Measurements from ENCODE around the gene SORCS2. TPM values are rescaled to one million over a fixed set of nuclear protein-coding genes. Genes with fewer than 3 reads are reported as not detected.

The SORCS2 gene
- total and polyA plus RNA-seq, 2 of the 13 experiments (the other 11 are each of a cell fraction or from before 2014, with no cell fraction given), result 0.82 to 1.0 TPM

GRCh38 chr4:7522452-7523220 is 330.3 kb downstream of the SORCS2 start:
- no peak overlapping the region for H2AFZ ChIP-seq (ENCODE audit: low read length)
- H3K9ac ChIP-seq (ENCODE audit: insufficient read depth, low read depth, low read length), result no peak overlapping the region
- intact Hi-C loops (cut with micrococcal nuclease; ENCODE audit: unreplicated experiment), result no loop called here
- ChIA-PET POLR2A (no interaction called here), CTCF (ENCODE audit: low intra/inter-chr PET ratio, low total read pairs) (no interaction called here)
- peak; percentile 32 for TF ChIP-seq HNRNPK (IDR thresholded peaks at IDR 0.05; ENCODE audit: low read depth, low read length, poor library complexity, severe bottlenecking)
- TF ChIP-seq ZFP41 (CRISPR knock-in tag; IDR thresholded peaks at IDR 0.05; ENCODE audit: borderline replicate concordance), result no peak
- in situ Hi-C loops (cut with HindIII; ENCODE audit: extremely low pct_ligation_motif_present, low pct_unique_long_range_greater_than_20kb), result no loop called here
- H3K4me2 ChIP-seq (ENCODE audit: low read depth, low read length), result no peak overlapping the region
- H3K27me3 ChIP-seq (ENCODE audit: control insufficient read depth in 1 of 2, insufficient read depth in 2 of 2, low read length in 2 of 2), result peaks cover 2 to 32% of the 10 kb centered on the region in 2 experiments
- H3K27ac ChIP-seq (ENCODE audit: extremely low read length, insufficient read depth, low read length), result no peak overlapping the region
- no peaks in the 10 kb centered on the region for H3K79me2 ChIP-seq (ENCODE audit: insufficient read depth, low read length)
- DNase-seq (ENCODE audit: low spot score), result no peak
- H3K36me3 ChIP-seq (replicated peaks in 1 of 2; ENCODE audit: control insufficient read depth in 1 of 2, insufficient read depth in 2 of 2, low read length in 2 of 2), result no peaks in the 10 kb centered on the region
- H4K20me1 ChIP-seq (ENCODE audit: insufficient read depth, low read length), result no peaks in the 10 kb centered on the region
- H3K4me3 ChIP-seq (replicated peaks in 1 of 3; ENCODE audit: insufficient read depth in 1 of 3, low read depth in 2 of 3, low read length in 3 of 3), result no peak overlapping the region
- no TSS peak for BruUV-seq (replicated peaks)
- no peaks in the 10 kb centered on the region for H3K9me3 ChIP-seq (ENCODE audit: low read length)
- peaks cover 28% of the 10 kb centered on the region for H3K4me1 ChIP-seq (ENCODE audit: insufficient read depth, low read length)
- 87% methylated on average over 5 of the region's 6 CpGs for WGBS (ENCODE audit: low lambda C conversion rate)
- ATAC-seq, result no peak
- no peak for FAIRE-seq

- FAIRE-seq (no peak), DNase-seq (ENCODE audit: low spot score) (no peak), ATAC-seq (peak; percentile 64)
- Histone ChIP-seq H3K4me1 (ENCODE audit: insufficient read depth, low read length) (peaks cover 21% of the 10 kb centered on the region), H3K9me3 (ENCODE audit: low read length) (no peaks in the 10 kb centered on the region), H4K20me1 (ENCODE audit: insufficient read depth, low read length) (no peaks in the 10 kb centered on the region), H3K4me2 (ENCODE audit: low read depth, low read length) (peak overlapping the region; percentile 45; the same call in 1 of the 2 replicates), H3K9ac (ENCODE audit: insufficient read depth, low read depth, low read length) (no peak overlapping the region), H3K27me3 (ENCODE audit: control insufficient read depth in 1 of 2, insufficient read depth in 2 of 2, low read length in 2 of 2) (peaks cover 2 to 32% of the 10 kb centered on the region in 2 experiments), H3K36me3 (replicated peaks in 1 of 2; ENCODE audit: control insufficient read depth in 1 of 2, insufficient read depth in 2 of 2, low read length in 2 of 2) (no peaks in the 10 kb centered on the region), H2AFZ (ENCODE audit: low read length) (no peak overlapping the region), H3K27ac (ENCODE audit: extremely low read length, insufficient read depth, low read length) (no peak overlapping the region), H3K4me3 (replicated peaks in 1 of 3; ENCODE audit: insufficient read depth in 1 of 3, low read depth in 2 of 3, low read length in 3 of 3) (no peak overlapping the region; a peak in 1 of 6 replicates), H3K79me2 (ENCODE audit: insufficient read depth, low read length) (no peaks in the 10 kb centered on the region)
- no TSS peak for BruUV-seq (replicated peaks)
- POLR2A ChIA-PET, result interaction anchor here (1.6 kb wide), 1 partner anchor 8 kb away, joined by 6 read pairs; no protein-coding TSS in a partner anchor
- intact Hi-C loops (cut with micrococcal nuclease; ENCODE audit: unreplicated experiment), result no loop called here
- in situ Hi-C loops (cut with HindIII; ENCODE audit: extremely low pct_ligation_motif_present, low pct_unique_long_range_greater_than_20kb), result no loop called here
- WGBS (ENCODE audit: low lambda C conversion rate), result 16% methylated on average over 11 of the region's 12 CpGs
- CTCF ChIA-PET (ENCODE audit: low intra/inter-chr PET ratio, low total read pairs), result no interaction called here
- TF ChIP-seq SNRNP70 (IDR thresholded peaks at IDR 0.05; ENCODE audit: low read depth, low read length), result no peak
- TF ChIP-seq NRL (CRISPR knock-in tag; IDR thresholded peaks at IDR 0.05; ENCODE audit: borderline replicate concordance), result no peak
- TF ChIP-seq HNF4A (CRISPR knock-in tag; IDR thresholded peaks at IDR 0.05), result no peak
- no peak for TF ChIP-seq ZNF121 (CRISPR knock-in tag; IDR thresholded peaks at IDR 0.05)
- no peak for TF ChIP-seq ZNF883 (CRISPR knock-in tag; IDR thresholded peaks at IDR 0.05; ENCODE audit: not compliant biosample characterization)
- no peak for TF ChIP-seq SETDB1 (CRISPR knock-in tag; IDR thresholded peaks at IDR 0.05; ENCODE audit: borderline replicate concordance)
- no peak for TF ChIP-seq MYC (CRISPR knock-in tag; IDR thresholded peaks at IDR 0.05; ENCODE audit: borderline replicate concordance)
- TF ChIP-seq RFX3 (CRISPR knock-in tag; IDR thresholded peaks at IDR 0.05), result no peak
- TF ChIP-seq HDAC2 (CRISPR knock-in tag; IDR thresholded peaks at IDR 0.05), result no peak
- TF ChIP-seq, protein P1, sequence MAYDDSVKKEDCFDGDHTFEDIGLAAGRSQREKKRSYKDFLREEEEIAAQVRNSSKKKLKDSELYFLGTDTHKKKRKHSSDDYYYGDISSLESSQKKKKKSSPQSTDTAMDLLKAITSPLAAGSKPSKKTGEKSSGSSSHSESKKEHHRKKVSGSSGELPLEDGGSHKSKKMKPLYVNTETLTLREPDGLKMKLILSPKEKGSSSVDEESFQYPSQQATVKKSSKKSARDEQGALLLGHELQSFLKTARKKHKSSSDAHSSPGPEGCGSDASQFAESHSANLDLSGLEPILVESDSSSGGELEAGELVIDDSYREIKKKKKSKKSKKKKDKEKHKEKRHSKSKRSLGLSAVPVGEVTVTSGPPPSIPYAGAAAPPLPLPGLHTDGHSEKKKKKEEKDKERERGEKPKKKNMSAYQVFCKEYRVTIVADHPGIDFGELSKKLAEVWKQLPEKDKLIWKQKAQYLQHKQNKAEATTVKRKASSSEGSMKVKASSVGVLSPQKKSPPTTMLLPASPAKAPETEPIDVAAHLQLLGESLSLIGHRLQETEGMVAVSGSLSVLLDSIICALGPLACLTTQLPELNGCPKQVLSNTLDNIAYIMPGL (CRISPR knock-in tag; IDR thresholded peaks at IDR 0.05; ENCODE audit: borderline replicate concordance in 1 of 2, low read depth in 1 of 2), result no peak
- TF ChIP-seq NFATC3 (CRISPR knock-in tag; IDR thresholded peaks at IDR 0.05), result no peak
- TF ChIP-seq ZNF441 (CRISPR knock-in tag; IDR thresholded peaks at IDR 0.05; ENCODE audit: borderline replicate concordance), result no peak
- TF ChIP-seq, protein P2, sequence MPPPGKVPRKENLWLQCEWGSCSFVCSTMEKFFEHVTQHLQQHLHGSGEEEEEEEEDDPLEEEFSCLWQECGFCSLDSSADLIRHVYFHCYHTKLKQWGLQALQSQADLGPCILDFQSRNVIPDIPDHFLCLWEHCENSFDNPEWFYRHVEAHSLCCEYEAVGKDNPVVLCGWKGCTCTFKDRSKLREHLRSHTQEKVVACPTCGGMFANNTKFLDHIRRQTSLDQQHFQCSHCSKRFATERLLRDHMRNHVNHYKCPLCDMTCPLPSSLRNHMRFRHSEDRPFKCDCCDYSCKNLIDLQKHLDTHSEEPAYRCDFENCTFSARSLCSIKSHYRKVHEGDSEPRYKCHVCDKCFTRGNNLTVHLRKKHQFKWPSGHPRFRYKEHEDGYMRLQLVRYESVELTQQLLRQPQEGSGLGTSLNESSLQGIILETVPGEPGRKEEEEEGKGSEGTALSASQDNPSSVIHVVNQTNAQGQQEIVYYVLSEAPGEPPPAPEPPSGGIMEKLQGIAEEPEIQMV (CRISPR knock-in tag; IDR thresholded peaks at IDR 0.05; ENCODE audit: low read depth), result no peak
These were observed 331.2 kb downstream of the SORCS2 start for GRCh38 chr4:7523526-7523925.
